Measurements from ENCODE around the gene MYLK4. TPM values are rescaled to one million over a fixed set of nuclear protein-coding genes. Genes with fewer than 3 reads are reported as not detected.

Gene MYLK4
- total and polyA plus RNA-seq, 2 of the 13 experiments (the other 11 are each of a cell fraction or from before 2014, with no cell fraction given), result 0.26 to 0.29 TPM

DNA sequence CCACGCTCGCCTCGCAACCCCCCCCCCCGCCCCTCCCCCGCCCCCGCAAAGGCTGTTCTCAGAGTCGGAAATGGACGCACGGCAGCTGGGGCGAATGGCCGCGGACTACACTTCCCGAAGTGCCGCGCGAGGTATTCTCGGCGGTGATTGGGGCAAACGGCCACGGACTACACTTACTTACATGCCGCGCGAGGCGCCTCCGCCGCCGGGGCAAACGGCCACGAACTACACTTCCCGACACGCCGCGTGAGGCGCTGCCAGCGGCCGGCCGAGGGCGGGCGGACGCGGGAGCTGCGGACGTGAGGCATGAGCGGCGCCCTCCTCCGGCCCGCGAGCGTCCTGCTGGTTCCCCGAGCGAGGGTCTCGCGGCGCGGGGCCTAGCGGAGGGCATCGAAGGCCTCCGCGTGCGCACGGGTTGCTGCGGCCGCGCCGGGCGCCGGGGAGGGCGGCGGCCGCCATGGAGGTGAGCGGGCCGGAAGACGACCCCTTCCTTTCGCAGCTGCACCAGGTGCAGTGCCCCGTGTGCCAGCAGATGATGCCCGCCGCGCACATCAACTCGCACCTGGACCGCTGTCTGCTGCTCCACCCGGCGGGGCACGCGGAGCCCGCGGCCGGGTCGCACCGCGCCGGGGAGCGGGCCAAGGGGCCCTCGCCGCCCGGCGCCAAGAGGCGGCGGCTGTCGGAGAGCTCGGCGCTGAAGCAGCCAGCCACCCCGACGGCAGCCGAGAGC, 14.6 kb upstream of the MYLK4 start, which contains the start of gene WRNIP1:
Gene WRNIP1, plus strand, starts transcription at position 228 of the 730 bp plus-strand sequence. Its CDS starts 230 bp downstream, at position 458.
- Histone ChIP-seq H3K4me2 (ENCODE audit: low read depth, low read length) (peak within 1 kb of the TSS; percentile 95), H3K36me3 (replicated peaks in 1 of 2; ENCODE audit: control insufficient read depth in 1 of 2, insufficient read depth in 2 of 2, low read length in 2 of 2) (peaks cover 0 to 15% of the 10 kb centered on the region in 2 experiments; a peak in 4 of 5 replicates), H3K27me3 (ENCODE audit: control insufficient read depth in 1 of 2, insufficient read depth in 2 of 2, low read length in 2 of 2) (no peaks in the 10 kb centered on the region; a peak in 2 of 5 replicates), H3K79me2 (ENCODE audit: insufficient read depth, low read length) (peaks cover 46% of the 10 kb centered on the region), H2AFZ (ENCODE audit: low read length) (peak within 1 kb of the TSS; percentile 89), H3K4me3 (replicated peaks in 1 of 3; ENCODE audit: insufficient read depth in 1 of 3, low read depth in 2 of 3, low read length in 3 of 3) (peak within 1 kb of the TSS; percentile 77 to 95 (median 85)), H3K9me3 (ENCODE audit: low read length) (no peaks in the 10 kb centered on the region), H3K27ac (ENCODE audit: extremely low read length, insufficient read depth, low read length) (peak within 1 kb of the TSS; percentile 92), H3K4me1 (ENCODE audit: insufficient read depth, low read length) (peaks cover 42% of the 10 kb centered on the region), H4K20me1 (ENCODE audit: insufficient read depth, low read length) (peaks cover 38% of the 10 kb centered on the region), H3K9ac (ENCODE audit: insufficient read depth, low read depth, low read length) (peak within 1 kb of the TSS; percentile 91)
- POLR2A ChIA-PET, result interaction anchor here (0.6 to 2.2 kb wide), 20 partner anchors 8 to 487 kb away, joined by 3 to 36 read pairs (median 3); partner anchors contain the start of genes NQO2, RIPK1 and SERPINB1
- DNase-seq (ENCODE audit: low spot score) (peak; percentile 99), FAIRE-seq (peak; percentile 4), ATAC-seq (peak; percentile 94)
- in situ Hi-C loops (cut with HindIII; ENCODE audit: extremely low pct_ligation_motif_present, low pct_unique_long_range_greater_than_20kb) (no loop called here), intact Hi-C loops (cut with micrococcal nuclease; ENCODE audit: unreplicated experiment) (loop anchor here (1.0 to 2.0 kb wide), 2 partner anchors 27 to 75 kb away; partner anchors contain the start of gene SERPINB1)
- BruUV-seq (replicated peaks), result no TSS peak
- CTCF ChIA-PET (ENCODE audit: low intra/inter-chr PET ratio, low total read pairs), result no interaction called here
- WGBS (ENCODE audit: low lambda C conversion rate), result 0% methylated on average over 13 of the region's 104 CpGs
- TF ChIP-seq, protein P1, sequence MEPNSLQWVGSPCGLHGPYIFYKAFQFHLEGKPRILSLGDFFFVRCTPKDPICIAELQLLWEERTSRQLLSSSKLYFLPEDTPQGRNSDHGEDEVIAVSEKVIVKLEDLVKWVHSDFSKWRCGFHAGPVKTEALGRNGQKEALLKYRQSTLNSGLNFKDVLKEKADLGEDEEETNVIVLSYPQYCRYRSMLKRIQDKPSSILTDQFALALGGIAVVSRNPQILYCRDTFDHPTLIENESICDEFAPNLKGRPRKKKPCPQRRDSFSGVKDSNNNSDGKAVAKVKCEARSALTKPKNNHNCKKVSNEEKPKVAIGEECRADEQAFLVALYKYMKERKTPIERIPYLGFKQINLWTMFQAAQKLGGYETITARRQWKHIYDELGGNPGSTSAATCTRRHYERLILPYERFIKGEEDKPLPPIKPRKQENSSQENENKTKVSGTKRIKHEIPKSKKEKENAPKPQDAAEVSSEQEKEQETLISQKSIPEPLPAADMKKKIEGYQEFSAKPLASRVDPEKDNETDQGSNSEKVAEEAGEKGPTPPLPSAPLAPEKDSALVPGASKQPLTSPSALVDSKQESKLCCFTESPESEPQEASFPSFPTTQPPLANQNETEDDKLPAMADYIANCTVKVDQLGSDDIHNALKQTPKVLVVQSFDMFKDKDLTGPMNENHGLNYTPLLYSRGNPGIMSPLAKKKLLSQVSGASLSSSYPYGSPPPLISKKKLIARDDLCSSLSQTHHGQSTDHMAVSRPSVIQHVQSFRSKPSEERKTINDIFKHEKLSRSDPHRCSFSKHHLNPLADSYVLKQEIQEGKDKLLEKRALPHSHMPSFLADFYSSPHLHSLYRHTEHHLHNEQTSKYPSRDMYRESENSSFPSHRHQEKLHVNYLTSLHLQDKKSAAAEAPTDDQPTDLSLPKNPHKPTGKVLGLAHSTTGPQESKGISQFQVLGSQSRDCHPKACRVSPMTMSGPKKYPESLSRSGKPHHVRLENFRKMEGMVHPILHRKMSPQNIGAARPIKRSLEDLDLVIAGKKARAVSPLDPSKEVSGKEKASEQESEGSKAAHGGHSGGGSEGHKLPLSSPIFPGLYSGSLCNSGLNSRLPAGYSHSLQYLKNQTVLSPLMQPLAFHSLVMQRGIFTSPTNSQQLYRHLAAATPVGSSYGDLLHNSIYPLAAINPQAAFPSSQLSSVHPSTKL (CRISPR knock-in tag; IDR thresholded peaks at IDR 0.05), result peak; percentile 69; the same call in 1 of the 2 replicates
- TF ChIP-seq BORCS8-MEF2B (CRISPR knock-in tag; IDR thresholded peaks at IDR 0.05) (peak; percentile 99), ERF (CRISPR knock-in tag; IDR thresholded peaks at IDR 0.05) (peak; percentile 87), ONECUT2 (CRISPR knock-in tag; IDR thresholded peaks at IDR 0.05) (no peak), GPN1 (CRISPR knock-in tag; IDR thresholded peaks at IDR 0.05; ENCODE audit: borderline replicate concordance) (no peak), ZNF704 (CRISPR knock-in tag; IDR thresholded peaks at IDR 0.05; ENCODE audit: borderline replicate concordance) (peak; percentile 54; the same call in 1 of the 2 replicates), ZNF841 (CRISPR knock-in tag; IDR thresholded peaks at IDR 0.05; ENCODE audit: borderline replicate concordance) (peak; percentile 70; the same call in 1 of the 2 replicates), MIER3 (CRISPR knock-in tag; IDR thresholded peaks at IDR 0.05; ENCODE audit: borderline replicate concordance) (peak; percentile 63; the same call in 1 of the 2 replicates), U2AF2 (IDR thresholded peaks at IDR 0.05; ENCODE audit: low read depth, low read length) (no peak), NFRKB (IDR thresholded peaks at IDR 0.05) (no peak), SRSF1 (optimal IDR thresholded peaks at IDR 0.05; ENCODE audit: low read depth, low read length) (no peak), ZNF879 (CRISPR knock-in tag; IDR thresholded peaks at IDR 0.05) (no peak)
- TF ChIP-seq, protein P2, sequence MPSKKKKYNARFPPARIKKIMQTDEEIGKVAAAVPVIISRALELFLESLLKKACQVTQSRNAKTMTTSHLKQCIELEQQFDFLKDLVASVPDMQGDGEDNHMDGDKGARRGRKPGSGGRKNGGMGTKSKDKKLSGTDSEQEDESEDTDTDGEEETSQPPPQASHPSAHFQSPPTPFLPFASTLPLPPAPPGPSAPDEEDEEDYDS (CRISPR knock-in tag; IDR thresholded peaks at IDR 0.05), result peak; percentile 50; the same call in 1 of the 2 replicates
- TF ChIP-seq, protein P3, sequence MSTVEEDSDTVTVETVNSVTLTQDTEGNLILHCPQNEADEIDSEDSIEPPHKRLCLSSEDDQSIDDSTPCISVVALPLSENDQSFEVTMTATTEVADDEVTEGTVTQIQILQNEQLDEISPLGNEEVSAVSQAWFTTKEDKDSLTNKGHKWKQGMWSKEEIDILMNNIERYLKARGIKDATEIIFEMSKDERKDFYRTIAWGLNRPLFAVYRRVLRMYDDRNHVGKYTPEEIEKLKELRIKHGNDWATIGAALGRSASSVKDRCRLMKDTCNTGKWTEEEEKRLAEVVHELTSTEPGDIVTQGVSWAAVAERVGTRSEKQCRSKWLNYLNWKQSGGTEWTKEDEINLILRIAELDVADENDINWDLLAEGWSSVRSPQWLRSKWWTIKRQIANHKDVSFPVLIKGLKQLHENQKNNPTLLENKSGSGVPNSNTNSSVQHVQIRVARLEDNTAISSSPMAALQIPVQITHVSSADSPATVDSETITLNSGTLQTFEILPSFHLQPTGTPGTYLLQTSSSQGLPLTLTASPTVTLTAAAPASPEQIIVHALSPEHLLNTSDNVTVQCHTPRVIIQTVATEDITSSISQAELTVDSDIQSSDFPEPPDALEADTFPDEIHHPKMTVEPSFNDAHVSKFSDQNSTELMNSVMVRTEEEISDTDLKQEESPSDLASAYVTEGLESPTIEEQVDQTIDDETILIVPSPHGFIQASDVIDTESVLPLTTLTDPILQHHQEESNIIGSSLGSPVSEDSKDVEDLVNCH (CRISPR knock-in tag; IDR thresholded peaks at IDR 0.05), result no peak

All from HepG2 (cell line).